Endodermal cell (in vitro differentiated cells): ENCODE measurements around the gene GNAT3. TPM values are rescaled to one million over a fixed set of nuclear protein-coding genes. Genes with fewer than 3 reads are reported as not detected.

Experiments
- DNase-seq: peaks from one replicate; pipeline ENCODE4 v3.0.0-alpha.2; 2017
- H3K27ac ChIP-seq: 2 replicates; pipeline ENCODE4 v1.5.1; 2013; ENCODE audit warnings: mild to moderate bottlenecking, low read depth, low read length, moderate library complexity
- H3K27me3 ChIP-seq: 2 replicates; pipeline ENCODE4 v1.6.1; 2013; ENCODE audit warnings: mild to moderate bottlenecking, low read length, moderate library complexity; ENCODE audit not compliant: insufficient read depth, control insufficient read depth, poor library complexity, severe bottlenecking
- H3K36me3 ChIP-seq: 2 replicates; pipeline ENCODE4 v1.7.0; 2013; ENCODE audit warnings: mild to moderate bottlenecking, low read length, moderate library complexity; ENCODE audit not compliant: control insufficient read depth, insufficient read depth
- H3K4me1 ChIP-seq: one replicate; pipeline ENCODE4 v1.7.0; 2013; ENCODE audit warnings: low read length; ENCODE audit not compliant: control insufficient read depth, insufficient read depth
- H3K4me3 ChIP-seq: 2 replicates; pipeline ENCODE4 v1.5.1; 2013; ENCODE audit warnings: mild to moderate bottlenecking, low read length, moderate library complexity
- H3K9ac ChIP-seq: 2 replicates; pipeline ENCODE4 v1.6.1; 2013; ENCODE audit warnings: mild to moderate bottlenecking, low read length, moderate library complexity; ENCODE audit not compliant: poor library complexity, severe bottlenecking; ENCODE audit errors: extremely low read depth
- H3K9me3 ChIP-seq: 2 replicates; pipeline ENCODE4 v1.6.1; 2013; ENCODE audit warnings: mild to moderate bottlenecking, low read length, moderate library complexity; ENCODE audit not compliant: control insufficient read depth
- H3K27ac Mint-ChIP-seq: 2 replicates; pipeline ENCODE4 v1.8.0; 2020; ENCODE audit warnings: mixed read lengths
- H3K27me3 Mint-ChIP-seq: 2 replicates; pipeline ENCODE4 v1.8.0; 2021; ENCODE audit warnings: mild to moderate bottlenecking, mixed read lengths; ENCODE audit not compliant: insufficient read depth
- H3K36me3 Mint-ChIP-seq: 2 replicates; pipeline ENCODE4 v1.8.0; 2020; ENCODE audit warnings: low read depth, mixed read lengths
- H3K4me1 Mint-ChIP-seq: 2 replicates; pipeline ENCODE4 v1.8.0; 2020; ENCODE audit warnings: mixed read lengths
- H3K4me3 Mint-ChIP-seq: 2 replicates; pipeline ENCODE4 v1.8.0; 2020; ENCODE audit warnings: mild to moderate bottlenecking, moderate library complexity, mixed read lengths
- H3K9me3 Mint-ChIP-seq: 2 replicates; pipeline ENCODE4 v1.8.0; 2020; ENCODE audit warnings: mild to moderate bottlenecking, mixed read lengths
- CTCF ChIP-seq: fragments of 200-600 bp; sonication (generic); conservative IDR thresholded peaks from 2 replicates; pipeline ENCODE4 v1.5.0; 2021; ENCODE audit warnings: antibody characterized with exemption, mild to moderate bottlenecking
- WGBS, 2 experiments: methylation state at CpG; one replicate each; pipeline versions ENCODE4 v1.1.5 to v1.1.7; 2013; ENCODE audit warnings: missing lambda C conversion rate in 2 of 2, mixed read lengths in 1 of 2; ENCODE audit not compliant: insufficient coverage in 1 of 2, insufficient read length in 1 of 2; 5-methylcytosine and 5-hydroxymethylcytosine counted together
- total RNA-seq, 2 donors: library from RNA; stranded (reverse); fragmentation: NEBNext Ultra II Directional in 1 of 2; extraction: Animal tissue kit (Norgen Biotek cat#: 25700) in 1 of 2; gene quantifications; 2 replicates in 1 of 2; 3 replicates in 1 of 2; pipeline ENCODE4 v1.2.1, GENCODE V29; 2021

Gene GNAT3
- total RNA-seq, 2 donors from 2014 or later: not detected

GRCh38 chr7:80540836-80541235 is 29.0 kb upstream of the GNAT3 start:
- Mint-ChIP-seq H3K4me3 (no peak overlapping the region), H3K36me3 (no peaks in the 10 kb centered on the region), H3K27me3 (no peaks in the 10 kb centered on the region), H3K27ac (no peak overlapping the region), H3K4me1 (no peaks in the 10 kb centered on the region), H3K9me3 (peaks cover 17% of the 10 kb centered on the region)
- Histone ChIP-seq H3K4me1 (no peaks in the 10 kb centered on the region), H3K4me3 (no peak overlapping the region), H3K36me3 (no peaks in the 10 kb centered on the region), H3K9me3 (no peaks in the 10 kb centered on the region), H3K27me3 (no peaks in the 10 kb centered on the region), H3K9ac (no peak overlapping the region), H3K27ac (no peak overlapping the region)
- no peak for TF ChIP-seq CTCF
- DNase-seq: no peak
- WGBS, 2 experiments: 88% methylated on average over 1 of the region's 3 CpGs; no CpG with 5 or more reads in 1 of the 2 experiments

GRCh38 chr7:80537091-80537490 is 25.2 kb upstream of the GNAT3 start:
- H3K9me3 Mint-ChIP-seq: peaks cover 4% of the 10 kb centered on the region
- no peak overlapping the region for H3K27ac Mint-ChIP-seq
- no peak overlapping the region for H3K4me3 ChIP-seq
- no peak overlapping the region for H3K27ac ChIP-seq
- no peaks in the 10 kb centered on the region for H3K4me1 ChIP-seq
- no peak overlapping the region for H3K4me3 Mint-ChIP-seq
- no peaks in the 10 kb centered on the region for H3K27me3 Mint-ChIP-seq
- H3K9ac ChIP-seq: no peak overlapping the region
- TF ChIP-seq CTCF: no peak
- H3K27me3 ChIP-seq: no peaks in the 10 kb centered on the region
- H3K36me3 Mint-ChIP-seq: no peaks in the 10 kb centered on the region
- H3K4me1 Mint-ChIP-seq: no peaks in the 10 kb centered on the region
- 87 to 93% methylated on average over 2 of the region's 2 CpGs for WGBS, 2 experiments
- H3K36me3 ChIP-seq: no peaks in the 10 kb centered on the region
- H3K9me3 ChIP-seq: no peaks in the 10 kb centered on the region
- DNase-seq: no peak

GRCh38 chr7:80536426-80536825 is 24.6 kb upstream of the GNAT3 start:
- Histone ChIP-seq H3K27me3 (no peaks in the 10 kb centered on the region), H3K4me3 (no peak overlapping the region), H3K9me3 (no peaks in the 10 kb centered on the region), H3K36me3 (no peaks in the 10 kb centered on the region), H3K4me1 (no peaks in the 10 kb centered on the region), H3K9ac (no peak overlapping the region), H3K27ac (no peak overlapping the region)
- no peak for DNase-seq
- Mint-ChIP-seq H3K4me3 (no peak overlapping the region), H3K9me3 (peaks cover 4% of the 10 kb centered on the region), H3K4me1 (no peaks in the 10 kb centered on the region), H3K27ac (no peak overlapping the region), H3K36me3 (no peaks in the 10 kb centered on the region), H3K27me3 (no peaks in the 10 kb centered on the region)
- no peak for TF ChIP-seq CTCF
- 90 to 100% methylated on average over 2 of the region's 2 CpGs for WGBS, 2 experiments
